DOHH2 (cell line): ENCODE measurements around the gene CAMTA1.

ENCODE experiments used
- CTCF ChIP-seq: fragments of 200-600 bp; sonication (generic); IDR thresholded peaks from one replicate; pipeline ENCODE4 v1.5.1; 2014; ENCODE audit warnings: antibody characterized with exemption, mild to moderate bottlenecking, low read depth, low read length; ENCODE audit not compliant: poor library complexity, severe bottlenecking
- EZH2phosphoT487 ChIP-seq: fragments of 200-600 bp; sonication (generic); IDR thresholded peaks from 2 replicates; pipeline ENCODE4 v1.6.1; 2017; ENCODE audit warnings: borderline replicate concordance, mild to moderate bottlenecking, antibody characterized with exemption, low read length, moderate library complexity, mixed read lengths

GRCh38 chr1:7331926-7332535 is 546.8 kb downstream of the CAMTA1 start:
- TF ChIP-seq EZH2phosphoT487 (no peak), CTCF (no peak)
